K562 (cell line): ENCODE data around the gene ZNF296. TPM values are rescaled to one million over a fixed set of nuclear protein-coding genes. Genes with fewer than 3 reads are reported as not detected.
A peak's percentile ranks its signal among the peaks of the same experiment; 100 is the strongest.

Experiments
- ATAC-seq: fragments of 200-7000 bp; cut with Tn5 transposase; 3 replicates; pipeline ENCODE4 v1.9.1; 2020; ENCODE audit warnings: moderate library complexity
- Bru-seq: library from RNA; stranded (reverse); fragments of 400-500 nt; gene quantifications from one replicate; lab custom pipeline; 2021; lab: Mats Ljungman, UMichigan
- BruChase-seq, 2 experiments: library from RNA; stranded (reverse); fragments of 400-500 nt; gene quantifications; one replicate each; lab custom pipeline; 2021; lab: Mats Ljungman, UMichigan
- BruUV-seq: library from RNA; stranded (reverse); fragments of 400-500 nt; replicated peaks from 2 replicates; lab custom pipeline; 2021; lab: Mats Ljungman, UMichigan
- CTCF ChIA-PET: fragments of 300-600 bp; formaldehyde crosslinking; extraction: SDS; loops from one replicate; lab custom pipeline; 2021; ENCODE audit warnings: low intra/inter-chr PET ratio; lab: Yijun Ruan, JAX
- POLR2A ChIA-PET: fragments of 300-600, 350-650 bp; sonication (Branson Sonifier 250); formaldehyde crosslinking; extraction: SDS; loops from one replicate; lab custom pipeline; 2021; ENCODE audit warnings: antibody characterized with exemption, inconsistent platforms; lab: Yijun Ruan, JAX
- DNase-seq, 4 experiments: peaks; one replicate each; pipeline versions ENCODE4 v3.0.0 to v3.0.0-alpha.2; 2011 to 2018; ENCODE audit warnings: low spot score in 3 of 4, mixed read lengths in 3 of 4; ENCODE audit errors: extremely low read depth in 1 of 4
- FAIRE-seq: peaks from 2 replicates; lab custom pipeline; 2011; peaks lifted over from hg19 to GRCh38; lab: Jason Lieb, UNC
- H2AFZ ChIP-seq: 2 replicates; pipeline ENCODE4 v1.6.0; 2011; ENCODE audit warnings: low read depth, low read length, control low read depth, inconsistent platforms
- H3K27ac ChIP-seq: fragments of 200-600 bp; 3 replicates; pipeline ENCODE4 v1.8.0; 2011; ENCODE audit warnings: low read depth, mild to moderate bottlenecking, control low read depth, inconsistent platforms, low read length, moderate library complexity, mixed read lengths; ENCODE audit errors: extremely low read depth
- H3K27me3 ChIP-seq, 2 experiments: fragments of 300-600 bp in 1 of 2; 2 replicates in 1 of 2; 3 replicates in 1 of 2; pipeline versions ENCODE4 v1.6.0 to v1.8.0; 2011; ENCODE audit warnings: inconsistent platforms in 2 of 2, low read length in 2 of 2, mild to moderate bottlenecking in 1 of 2, mixed read lengths in 1 of 2, moderate library complexity in 1 of 2; ENCODE audit not compliant: control insufficient read depth in 2 of 2, insufficient read depth in 2 of 2
- H3K36me3 ChIP-seq: fragments of 300-600 bp; 3 replicates; pipeline ENCODE4 v1.8.0; 2011; ENCODE audit warnings: mild to moderate bottlenecking, low read length, inconsistent platforms; ENCODE audit not compliant: control insufficient read depth, insufficient read depth
- H3K4me1 ChIP-seq, 2 experiments: fragments of 200-600 bp in 1 of 2; replicated peaks in 1 of 2; 2 replicates in 1 of 2; 3 replicates in 1 of 2; pipeline versions ENCODE4 v1.5.1 to v1.8.0; 2011; ENCODE audit warnings: inconsistent platforms in 2 of 2, low read length in 2 of 2, mild to moderate bottlenecking in 1 of 2, mixed read lengths in 1 of 2, moderate library complexity in 1 of 2; ENCODE audit not compliant: control insufficient read depth in 2 of 2, insufficient read depth in 2 of 2
- H3K4me2 ChIP-seq: 2 replicates; pipeline ENCODE4 v1.6.1; 2011; ENCODE audit warnings: low read length, control low read depth, inconsistent platforms, mixed read lengths; ENCODE audit not compliant: insufficient read depth
- H3K4me3 ChIP-seq: fragments of 200-600 bp; sonication (generic), shearing (Covaris generic); 2 replicates; pipeline ENCODE4 v1.5.1; 2016; ENCODE audit warnings: control low read depth, inconsistent platforms
- H3K79me2 ChIP-seq: fragments of 200-600 bp; 3 replicates; pipeline ENCODE4 v1.8.0; 2011; ENCODE audit warnings: low read length, inconsistent platforms; ENCODE audit not compliant: control insufficient read depth, insufficient read depth
- H3K9ac ChIP-seq, 2 experiments: 2 replicates each; pipeline versions ENCODE4 v1.6.0 to v1.6.1; 2011; ENCODE audit warnings: low read depth in 2 of 2, low read length in 2 of 2, control low read depth in 1 of 2, inconsistent platforms in 1 of 2, mild to moderate bottlenecking in 1 of 2, mixed read lengths in 1 of 2; ENCODE audit not compliant: insufficient read depth in 1 of 2
- H3K9me1 ChIP-seq: one replicate; pipeline ENCODE4 v1.6.0; 2011; ENCODE audit warnings: inconsistent platforms, mild to moderate bottlenecking, low read length, moderate library complexity; ENCODE audit not compliant: control insufficient read depth, insufficient read depth
- H3K9me3 ChIP-seq: replicated peaks from 2 replicates; pipeline ENCODE4 v1.5.1; 2011; ENCODE audit warnings: low read depth, low read length, inconsistent platforms; ENCODE audit not compliant: control insufficient read depth, insufficient read depth
- H4K20me1 ChIP-seq: replicated peaks from 2 replicates; pipeline ENCODE4 v1.6.1; 2011; ENCODE audit warnings: low read length, inconsistent platforms, mixed read lengths; ENCODE audit not compliant: control insufficient read depth, insufficient read depth
- BRF1 ChIP-seq: IDR thresholded peaks from 3 replicates; pipeline ENCODE4 v1.6.1; 2011; ENCODE audit warnings: borderline replicate concordance, mild to moderate bottlenecking; ENCODE audit not compliant: insufficient read length; ENCODE audit errors: extremely low read depth
- CXXC5 ChIP-seq: fragments of 250-450 bp; sonication (Bioruptor Pico); IDR thresholded peaks from 2 replicates; pipeline ENCODE4 v1.8.0; 2022; ENCODE audit warnings: inconsistent platforms, mild to moderate bottlenecking, moderate library complexity
- MECOM ChIP-seq: fragments of 250-450 bp; sonication (Bioruptor Pico); IDR thresholded peaks from 2 replicates; pipeline ENCODE4 v1.8.0; 2022; ENCODE audit warnings: inconsistent platforms
- MXI1 ChIP-seq: IDR thresholded peaks from 2 replicates; pipeline ENCODE4 v1.6.1; 2011; ENCODE audit warnings: low read depth, mild to moderate bottlenecking, improper control_type of control experiment, low read length
- NFIC ChIP-seq: fragments of 450-650 bp; IDR thresholded peaks from 2 replicates; pipeline ENCODE4 v1.6.1; 2017; ENCODE audit warnings: mild to moderate bottlenecking, inconsistent platforms
- NR1H2 ChIP-seq: sonication (generic); formaldehyde crosslinking; IDR thresholded peaks from 2 replicates; pipeline ENCODE4 v1.4.0; 2020; ENCODE audit warnings: mild to moderate bottlenecking, missing genetic modification reagents
- PHF8 ChIP-seq: fragments of 200-600 bp; sonication (generic); IDR thresholded peaks from 2 replicates; pipeline ENCODE4 v1.6.1; 2012; ENCODE audit warnings: mixed run types, mild to moderate bottlenecking, inconsistent platforms, low read length, moderate library complexity, borderline replicate concordance
- RBM22 ChIP-seq: fragments of 200-400 bp; formaldehyde crosslinking; IDR thresholded peaks from 2 replicates; pipeline ENCODE4 v1.6.1; 2018; ENCODE audit warnings: low read length, low read depth; ENCODE audit not compliant: poor library complexity, severe bottlenecking
- RFX7 ChIP-seq: fragments of 250-450 bp; sonication (Bioruptor Pico); IDR thresholded peaks from 2 replicates; pipeline ENCODE4 v1.5.1; 2021; ENCODE audit warnings: mild to moderate bottlenecking
- SP1 ChIP-seq: sonication (generic); formaldehyde crosslinking; IDR thresholded peaks from 2 replicates; pipeline ENCODE4 v1.8.1; 2022; ENCODE audit warnings: mild to moderate bottlenecking, missing genetic modification reagents
- ZNF217 ChIP-seq: sonication (generic); formaldehyde crosslinking; IDR thresholded peaks from 2 replicates; pipeline ENCODE4 v1.8.0; 2022; ENCODE audit warnings: mild to moderate bottlenecking, missing genetic modification reagents
- ZNF347 ChIP-seq: fragments of 450-650 bp; formaldehyde crosslinking; IDR thresholded peaks from 2 replicates; pipeline ENCODE4 v1.4.0; 2020; ENCODE audit warnings: low read depth, mild to moderate bottlenecking, moderate library complexity
- WGBS: fragments of 100-300 bp; shearing (Covaris generic); methylation state at CpG from one replicate; pipeline ENCODE4 v1.1.6; 2016; ENCODE audit warnings: low coverage, mixed read lengths; ENCODE audit not compliant: insufficient coverage; ENCODE audit errors: missing lambda C conversion rate; 5-methylcytosine and 5-hydroxymethylcytosine counted together
- in situ Hi-C: fragments of 300-500 bp; cut with MboI; formaldehyde crosslinking; loops from 4 replicates; pipeline ENCODE4 v1.15.0; 2018; ENCODE audit warnings: inconsistent platforms, mixed read lengths
- intact Hi-C: fragments of 100-400 bp; cut with micrococcal nuclease; formaldehyde crosslinking; loops from 2 replicates; pipeline ENCODE4 v1.14.2; 2022
- long read RNA-seq, 3 experiments: library from polyadenylated mRNA in 2 of 3; library from RNA in 1 of 3; unstranded in 2 of 3; stranded (forward) in 1 of 3; transcript quantifications; one replicate each; pipeline ENCODE4 v2.0.0, GENCODE V29; 2019 to 2022
- polyA minus RNA-seq, 3 experiments: library from RNA; depleted of rRNA, polyadenylated mRNA; stranded (reverse); fragments of >200 nt; gene quantifications; 2 replicates each; pipeline ENCODE4 v1.2.3, GENCODE V29; 2011
- polyA plus RNA-seq, 8 experiments: library from polyadenylated mRNA; depleted of rRNA in 4 of 8; stranded (reverse) in 5 of 8; unstranded in 3 of 8; fragments of >200 nt; fragmentation: Nextera tagmentation in 2 of 8; fragmentation: Illumina TruSeq in 1 of 8; extraction: Ambion mirVana in 2 of 8; extraction: Trizol in 1 of 8; gene quantifications; 2 replicates each; pipeline versions ENCODE4 v1.2.1 to v1.2.3, GENCODE V29; 2011 to 2014; ENCODE audit warnings: inconsistent platforms in 1 of 8, missing spikeins in 1 of 8
- total RNA-seq, 7 experiments: library from RNA; depleted of rRNA in 6 of 7; stranded (reverse); fragments of >200 nt in 6 of 7; fragmentation: Illumina TruSeq in 2 of 7; extraction: Trizol in 2 of 7; gene quantifications; 2 replicates each; pipeline versions ENCODE4 v1.2.1 to v1.2.3, GENCODE V29; 2011 to 2021; ENCODE audit warnings: low replicate concordance in 1 of 7
- TF ChIP-seq, protein P1 (sequence below): IDR thresholded peaks from 3 replicates; pipeline ENCODE4 v1.6.1; 2011; ENCODE audit warnings: borderline replicate concordance, mild to moderate bottlenecking, moderate library complexity; ENCODE audit not compliant: insufficient read length; ENCODE audit errors: extremely low read depth

ZNF296 gene
- total RNA-seq (2011; cell fraction: chromatin; rRNA removed; ENCODE audit: low replicate concordance): 0.25 and 1.9 TPM in 2 replicates
- 2.4 and 3.5 TPM in 2 replicates for total RNA-seq (2011; cell fraction: nucleolus; rRNA removed)
- total RNA-seq (2011; cell fraction: nucleoplasm; rRNA removed): 0.92 and 1.3 TPM in 2 replicates
- total RNA-seq (2014; rRNA removed): 1.5 and 2.7 TPM in 2 replicates
- total RNA-seq (2014; rRNA removed; fragmentation: Illumina TruSeq; extraction: Trizol): 0.07 TPM in 1 of 2 replicates, not detected in the other
- 0.54 and 0.72 TPM in 2 replicates for total RNA-seq (2015; rRNA removed; fragmentation: Illumina TruSeq; extraction: Trizol)
- 8.8 and 10.3 TPM in 2 replicates for total RNA-seq (2021)
- 0.13 and 0.28 TPM in 2 replicates for polyA plus RNA-seq (2011; rRNA removed)
- polyA plus RNA-seq (2011; cell fraction: cytosol; rRNA removed): 0.24 and 1.1 TPM in 2 replicates
- 0.52 and 1.4 TPM in 2 replicates for polyA plus RNA-seq (2011; cell fraction: nucleus; rRNA removed)
- polyA plus RNA-seq (2012): 3.2 and 3.6 TPM in 2 replicates
- polyA plus RNA-seq (2014; fragmentation: Illumina TruSeq; extraction: Trizol): 0.39 and 2.0 TPM in 2 replicates
- polyA plus RNA-seq (2014; fragmentation: Nextera tagmentation; extraction: Ambion mirVana): under 1 TPM in 1 of 2 experiments, not detected in 1; 0.03 TPM
- polyA plus RNA-seq (2014; rRNA removed): 2.0 and 2.4 TPM in 2 replicates
- polyA minus RNA-seq (2011; rRNA and poly(A)+ RNA removed): 0.11 and 0.21 TPM in 2 replicates
- polyA minus RNA-seq (2011; cell fraction: cytosol; rRNA and poly(A)+ RNA removed): 2.0 and 3.5 TPM in 2 replicates
- polyA minus RNA-seq (2011; cell fraction: nucleus; rRNA and poly(A)+ RNA removed): 0.94 and 1.00 TPM in 2 replicates
- Bru-seq, nascent RNA: percentile 71 among the genes with signal in this experiment
- percentile 55 among the genes with signal in this experiment for BruChase-seq, experiment 1, labeled RNA remaining after a 2-hour chase
- percentile 59 among the genes with signal in this experiment for BruChase-seq, experiment 2, labeled RNA remaining after a 6-hour chase
- long read RNA-seq, experiment 1, transcript ZNF296-201 (3 exons, 1,744 nt): major isoform, 34 of 49 reads
- long read RNA-seq, experiment 1, partial matches to known transcripts: 0 of 49 reads
- long read RNA-seq, experiment 1, other reads (novel, unspliced or antisense): 15 of 49 reads
- long read RNA-seq, experiment 2, transcript ZNF296-201 (3 exons, 1,744 nt): major isoform, 19 of 21 reads
- long read RNA-seq, experiment 2, partial matches to known transcripts: 0 of 21 reads
- long read RNA-seq, experiment 2, other reads (novel, unspliced or antisense): 2 of 21 reads
- long read RNA-seq, experiment 3, transcript ZNF296-201 (3 exons, 1,744 nt): major isoform, 11 of 11 reads
- long read RNA-seq, experiment 3, partial matches to known transcripts: 0 of 11 reads
- long read RNA-seq, experiment 3, other reads (novel, unspliced or antisense): 0 of 11 reads

DNA sequence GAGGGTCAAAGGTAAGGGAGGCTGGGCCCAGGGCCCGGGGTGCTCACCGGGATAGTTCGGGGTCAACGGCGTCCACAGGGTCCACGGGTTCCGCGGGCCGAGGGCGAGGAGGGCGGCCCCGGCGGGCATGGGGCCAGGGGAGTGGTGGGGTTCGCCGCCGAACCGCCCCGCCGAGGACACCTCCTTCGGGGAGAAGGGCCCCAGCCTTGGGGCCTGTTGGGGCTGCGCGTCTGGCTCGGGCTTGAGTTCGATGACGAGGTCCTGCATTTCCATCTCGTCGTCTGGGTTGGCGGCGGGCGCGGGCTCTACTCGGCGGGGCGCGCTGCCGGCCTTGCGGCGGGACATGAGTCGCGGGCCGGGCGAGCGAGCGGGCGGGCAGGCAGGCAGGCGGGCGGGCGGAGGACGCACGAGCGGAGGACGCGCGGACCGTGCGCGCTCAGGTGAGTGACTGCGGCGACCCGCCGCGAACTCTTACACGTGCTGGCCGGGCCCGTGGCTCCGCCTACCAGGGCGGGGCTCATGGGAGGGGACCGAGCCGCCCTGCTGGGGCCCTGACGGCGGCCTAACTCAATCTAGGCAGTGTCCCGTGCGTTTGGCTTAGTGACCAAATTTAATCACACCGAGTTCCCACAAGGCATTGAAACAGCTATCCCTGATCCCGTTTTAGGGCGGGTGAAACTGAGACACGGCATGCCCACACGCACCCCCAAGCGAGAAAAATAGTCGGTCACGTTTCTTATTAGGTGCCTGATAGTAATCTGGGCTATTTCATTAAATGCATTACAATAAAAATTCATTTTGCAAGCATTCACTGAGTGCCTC is at the start of gene ZNF296:
TSS of gene ZNF296 (minus strand) at position 450 of the 822 bp plus-strand sequence. CDS start at position 345, 105 bp downstream.
- 1% methylated on average over 74 of the region's 81 CpGs for WGBS
- H3K4me3 ChIP-seq: peak within 1 kb of the TSS; percentile 77
- ChIA-PET CTCF (no interaction called here), POLR2A (no interaction called here)
- peak within 1 kb of the TSS; percentile 43 to 92 for H3K9ac ChIP-seq
- H3K9me1 ChIP-seq: no peaks in the 10 kb centered on the region
- intact Hi-C loops (no loop called here), in situ Hi-C loops (no loop called here)
- TSS peak; percentile 22 for BruUV-seq
- H3K79me2 ChIP-seq: peaks cover 49% of the 10 kb centered on the region
- H4K20me1 ChIP-seq: 0 out of 2 replicates have a peak, but pooled peaks cover 3% of the 10 kb centered on the region
- H3K36me3 ChIP-seq: peaks cover 33% of the 10 kb centered on the region; the same call in 1 of the 3 replicates
- H3K4me2 ChIP-seq: peak within 1 kb of the TSS; percentile 74
- H3K27ac ChIP-seq: peak within 1 kb of the TSS; percentile 79
- FAIRE-seq: peak; percentile 82
- H2AFZ ChIP-seq: peak within 1 kb of the TSS; percentile 80
- no peaks in the 10 kb centered on the region for H3K27me3 ChIP-seq
- no peaks in the 10 kb centered on the region for H3K9me3 ChIP-seq
- H3K4me1 ChIP-seq: peaks cover 25 to 57% of the 10 kb centered on the region in 2 experiments
- peak; percentile 88 to 93 (median 90) for DNase-seq
- peak; percentile 85 for ATAC-seq
- TF ChIP-seq ZNF347 (CRISPR knock-in tag): no peak
- TF ChIP-seq RFX7: no peak
- TF ChIP-seq SP1 (CRISPR knock-in tag): peak; percentile 44; the same call in 1 of the 2 replicates
- TF ChIP-seq BRF1: no peak
- TF ChIP-seq MXI1: peak; percentile 90
- no peak for TF ChIP-seq NFIC
- peak; percentile 15 for TF ChIP-seq RBM22
- no peak for TF ChIP-seq ZNF217
- peak; percentile 98 for TF ChIP-seq CXXC5 (CRISPR knock-in tag)
- TF ChIP-seq, protein P1, sequence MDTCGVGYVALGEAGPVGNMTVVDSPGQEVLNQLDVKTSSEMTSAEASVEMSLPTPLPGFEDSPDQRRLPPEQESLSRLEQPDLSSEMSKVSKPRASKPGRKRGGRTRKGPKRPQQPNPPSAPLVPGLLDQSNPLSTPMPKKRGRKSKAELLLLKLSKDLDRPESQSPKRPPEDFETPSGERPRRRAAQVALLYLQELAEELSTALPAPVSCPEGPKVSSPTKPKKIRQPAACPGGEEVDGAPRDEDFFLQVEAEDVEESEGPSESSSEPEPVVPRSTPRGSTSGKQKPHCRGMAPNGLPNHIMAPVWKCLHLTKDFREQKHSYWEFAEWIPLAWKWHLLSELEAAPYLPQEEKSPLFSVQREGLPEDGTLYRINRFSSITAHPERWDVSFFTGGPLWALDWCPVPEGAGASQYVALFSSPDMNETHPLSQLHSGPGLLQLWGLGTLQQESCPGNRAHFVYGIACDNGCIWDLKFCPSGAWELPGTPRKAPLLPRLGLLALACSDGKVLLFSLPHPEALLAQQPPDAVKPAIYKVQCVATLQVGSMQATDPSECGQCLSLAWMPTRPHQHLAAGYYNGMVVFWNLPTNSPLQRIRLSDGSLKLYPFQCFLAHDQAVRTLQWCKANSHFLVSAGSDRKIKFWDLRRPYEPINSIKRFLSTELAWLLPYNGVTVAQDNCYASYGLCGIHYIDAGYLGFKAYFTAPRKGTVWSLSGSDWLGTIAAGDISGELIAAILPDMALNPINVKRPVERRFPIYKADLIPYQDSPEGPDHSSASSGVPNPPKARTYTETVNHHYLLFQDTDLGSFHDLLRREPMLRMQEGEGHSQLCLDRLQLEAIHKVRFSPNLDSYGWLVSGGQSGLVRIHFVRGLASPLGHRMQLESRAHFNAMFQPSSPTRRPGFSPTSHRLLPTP: no peak
- TF ChIP-seq NR1H2 (CRISPR knock-in tag): no peak
- no peak for TF ChIP-seq MECOM (CRISPR knock-in tag)
- TF ChIP-seq PHF8: peak; percentile 61; the same call in 1 of the 2 replicates
